HG02885 (cell line): Measurements from ENCODE around the gene JPT1.
"Not testable (repeated sequence)": the region's sequence is repeated elsewhere in the genome, so short reads cannot be mapped to it uniquely, and the experiment has no call there.

ENCODE experiments used
- ATAC-seq: cut with Tn5 transposase; IDR thresholded peaks from one replicate; pipeline ENCODE4 v1.9.1; 2021; ENCODE audit warnings: mild to moderate bottlenecking; ENCODE audit not compliant: unreplicated experiment, poor library complexity

The JPT1 gene

GRCh38 chr17:75159196-75160031 lies 5.1 kb upstream of the JPT1 start:
- no peak for ATAC-seq

DNA sequence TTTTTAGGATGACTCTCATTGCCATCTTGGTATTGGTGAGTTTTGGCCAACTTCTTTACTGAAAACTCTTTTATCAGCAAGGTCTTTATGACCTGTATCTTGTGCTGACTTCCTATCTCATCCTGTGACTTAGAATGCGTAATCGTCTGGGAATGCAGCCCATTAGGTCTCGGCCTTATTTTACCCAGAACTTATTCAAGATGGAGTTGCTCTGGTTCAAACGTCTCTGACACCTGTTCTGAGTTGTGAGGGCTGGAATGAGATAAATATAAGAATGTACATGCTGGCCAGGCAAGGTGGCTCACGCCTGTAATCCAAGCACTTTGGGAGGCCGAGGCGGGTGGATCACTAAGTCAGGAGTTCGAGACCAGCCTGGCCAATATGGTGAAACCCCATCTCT lies 4.2 kb upstream of the JPT1 start:
- ATAC-seq, result not testable (repeated sequence)

- ATAC-seq, result no peak
Measured at GRCh38 chr17:75155191-75155601, 884 bp upstream of the JPT1 start.

GRCh38 chr17:75153780-75154194 lies 525 bp downstream of the JPT1 start:
- peak; percentile 17 for ATAC-seq

GRCh38 chr17:75152922-75153779 lies 1.2 kb downstream of the JPT1 start:
- ATAC-seq, result no peak

DNA sequence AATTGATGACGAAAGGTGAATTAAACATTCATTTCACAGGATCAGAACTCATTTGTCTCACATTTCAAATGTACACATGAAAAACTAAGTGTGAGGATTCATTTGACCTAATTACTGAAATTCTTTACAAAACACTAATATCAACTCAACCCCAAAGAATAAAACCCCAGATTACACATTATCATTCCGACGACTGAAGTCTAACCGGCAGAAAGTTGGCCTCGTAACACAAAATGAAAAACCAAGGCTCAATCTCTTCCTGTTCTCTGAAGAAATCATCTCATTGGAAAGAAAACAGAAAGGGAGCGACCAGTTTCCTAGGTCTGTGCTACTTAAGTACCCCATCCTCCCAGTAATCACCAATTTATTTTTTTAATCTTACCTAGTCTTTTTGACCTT lies 1.8 kb downstream of the JPT1 start:
- ATAC-seq, result no peak

DNA sequence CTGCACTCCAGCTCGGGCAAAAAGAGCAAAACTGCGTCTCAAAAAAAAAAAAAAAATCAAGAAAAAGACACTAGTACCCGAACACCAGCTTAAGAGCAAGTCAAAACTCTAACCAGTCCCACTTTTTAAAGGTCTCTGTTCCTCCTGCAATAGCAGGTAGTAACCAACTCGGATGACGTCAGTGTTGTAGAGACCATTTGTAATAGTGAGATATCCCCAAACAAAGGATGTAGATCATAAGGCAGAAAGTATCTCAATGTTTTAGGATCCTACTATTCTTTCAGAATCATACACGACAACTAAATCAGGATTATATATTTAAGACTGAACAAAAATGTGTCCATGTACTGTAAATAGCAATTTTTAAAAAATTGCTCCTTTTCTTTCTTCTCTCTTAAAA lies 2.4 kb downstream of the JPT1 start:
- ATAC-seq, result no peak

DNA sequence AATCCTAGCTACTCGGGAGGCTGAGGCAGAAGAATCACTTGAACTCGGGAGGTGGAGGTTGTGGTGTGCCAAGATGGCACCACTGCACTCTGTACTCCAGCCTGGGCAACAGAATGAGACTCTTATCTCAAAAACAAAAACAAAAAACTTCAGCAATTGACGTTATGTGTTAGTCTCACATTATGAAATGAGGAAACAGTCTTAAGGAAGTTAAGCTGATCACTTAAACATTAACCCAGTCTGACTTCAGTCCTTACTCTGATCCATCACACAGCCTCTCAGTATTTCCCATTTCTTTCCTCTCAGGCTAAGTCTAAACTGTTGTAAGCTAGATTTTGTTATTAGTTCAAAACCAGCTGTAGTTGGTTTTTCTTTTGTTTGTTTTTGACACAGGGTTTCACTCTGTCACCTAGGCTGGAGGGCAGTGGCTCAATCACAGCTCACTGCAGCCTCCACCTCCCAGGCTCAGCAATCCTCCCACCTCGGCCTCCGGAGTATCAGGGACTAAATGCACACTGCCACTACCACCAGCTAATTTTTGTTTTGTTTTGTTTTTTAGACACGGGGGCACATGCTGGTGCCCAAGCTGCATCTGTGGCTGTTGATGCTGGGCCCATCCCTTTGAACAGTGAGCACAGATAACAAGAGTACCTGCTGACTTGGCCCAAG lies 6.3 kb downstream of the JPT1 start:
- ATAC-seq, result no peak

DNA sequence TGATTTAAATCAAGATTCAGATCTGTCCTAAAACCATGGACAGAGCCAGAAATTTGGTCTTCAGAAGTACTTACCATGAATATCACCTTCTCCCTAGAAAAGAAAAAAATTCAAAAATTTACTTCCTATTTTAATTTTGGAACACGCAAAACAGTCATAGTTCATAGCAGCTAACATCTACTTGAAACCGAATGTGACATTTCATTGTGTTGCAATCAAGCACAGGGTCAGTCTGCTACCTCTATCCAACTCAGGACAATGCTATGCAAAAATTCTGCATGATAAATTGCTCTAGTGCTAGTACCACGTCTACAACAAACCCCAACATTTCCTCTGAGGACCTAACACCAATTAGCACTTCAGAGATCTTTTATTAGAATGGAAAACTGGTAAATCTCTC lies 7.7 kb downstream of the JPT1 start:
- ATAC-seq, result no peak

DNA sequence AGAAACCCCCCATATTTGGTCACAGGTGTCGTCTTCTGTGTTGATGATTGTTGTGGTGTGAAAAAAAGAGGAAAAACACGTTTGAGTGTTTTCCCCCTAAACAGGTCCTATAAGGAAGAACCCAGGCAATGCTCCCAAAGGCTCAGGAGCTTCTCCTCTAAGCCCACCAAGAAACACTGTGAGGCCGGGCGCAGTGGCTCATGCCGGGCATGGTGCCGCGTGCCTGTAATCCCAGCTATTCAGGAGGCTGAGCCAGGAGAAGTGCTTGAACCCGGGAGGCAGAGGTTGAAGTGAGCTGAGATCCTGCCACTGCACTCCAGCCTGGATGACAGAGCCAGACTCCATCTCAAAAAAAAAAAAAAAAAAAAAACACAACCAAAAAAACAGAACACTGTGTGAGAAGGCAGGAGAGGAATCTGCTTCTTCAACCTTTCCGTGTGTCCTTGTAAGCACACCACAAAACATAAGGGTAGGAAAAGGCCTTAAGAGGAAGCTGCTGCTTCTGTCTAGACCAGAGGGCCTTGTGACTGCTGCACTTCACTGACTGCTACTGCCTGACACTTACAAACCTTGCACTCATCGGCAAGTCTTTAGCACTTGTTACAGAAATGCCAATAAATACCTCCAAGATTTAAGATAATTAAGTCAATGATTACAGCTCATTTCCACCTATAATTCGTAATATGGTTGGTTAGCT lies 9.3 kb downstream of the JPT1 start:
- ATAC-seq, result no peak

DNA sequence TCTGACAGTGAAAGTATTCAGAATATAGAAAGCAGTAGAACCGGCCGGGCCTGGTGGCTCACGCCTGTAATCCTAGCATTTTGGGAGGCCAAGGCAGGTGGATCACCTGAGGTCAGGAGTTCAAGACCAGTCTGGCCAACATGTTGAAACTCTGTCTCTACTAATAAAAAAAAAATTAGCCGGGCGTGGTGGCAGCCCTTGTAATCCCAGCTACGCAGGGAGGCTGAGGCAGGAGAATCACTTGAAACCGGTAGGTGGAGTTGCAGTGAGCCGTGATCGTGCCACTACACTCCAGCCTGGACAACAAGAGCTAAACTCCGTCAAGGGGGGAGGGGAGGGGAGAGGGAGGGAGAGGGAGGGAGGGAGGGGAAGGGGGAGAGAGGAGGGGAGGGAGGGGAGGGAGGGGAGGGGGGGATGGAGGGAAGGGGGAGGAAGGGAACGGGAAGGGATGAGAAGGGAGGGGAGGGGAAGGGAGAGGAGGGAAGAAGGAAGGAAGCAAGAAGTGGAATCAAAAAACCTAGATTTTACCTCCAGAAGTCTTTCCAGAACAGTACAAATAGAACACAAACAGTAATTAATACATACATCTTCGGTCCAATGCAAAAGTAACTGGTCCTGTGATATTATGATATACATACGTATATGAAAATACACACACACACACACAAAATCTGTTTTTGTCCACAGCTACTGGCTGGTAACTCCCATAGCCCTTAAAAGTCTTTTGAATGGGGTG lies 11.9 kb downstream of the JPT1 start:
- ATAC-seq, result no peak

- no peak for ATAC-seq
Measured at GRCh38 chr17:75138519-75138918, 15.8 kb downstream of the JPT1 start.

DNA sequence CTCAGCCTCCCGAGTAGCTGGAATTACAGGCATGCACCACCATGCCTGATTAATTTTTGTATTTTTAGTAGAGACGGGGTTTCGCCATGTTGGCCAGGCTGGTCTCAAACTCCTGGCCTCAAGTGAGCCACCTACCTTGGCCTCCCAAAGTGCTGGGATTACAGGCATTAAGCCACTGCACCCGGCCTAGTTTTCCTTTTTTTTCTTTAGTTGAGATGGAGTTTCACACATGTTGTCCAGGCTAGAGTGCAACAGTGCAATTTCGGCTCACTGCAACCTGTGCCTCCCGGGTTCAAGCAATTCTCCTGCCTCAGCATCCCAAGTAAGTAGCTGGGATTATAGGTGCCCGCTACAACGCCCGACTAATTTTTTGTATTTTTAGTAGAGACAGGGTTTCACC lies 16.6 kb downstream of the JPT1 start:
- not testable (repeated sequence) for ATAC-seq

DNA sequence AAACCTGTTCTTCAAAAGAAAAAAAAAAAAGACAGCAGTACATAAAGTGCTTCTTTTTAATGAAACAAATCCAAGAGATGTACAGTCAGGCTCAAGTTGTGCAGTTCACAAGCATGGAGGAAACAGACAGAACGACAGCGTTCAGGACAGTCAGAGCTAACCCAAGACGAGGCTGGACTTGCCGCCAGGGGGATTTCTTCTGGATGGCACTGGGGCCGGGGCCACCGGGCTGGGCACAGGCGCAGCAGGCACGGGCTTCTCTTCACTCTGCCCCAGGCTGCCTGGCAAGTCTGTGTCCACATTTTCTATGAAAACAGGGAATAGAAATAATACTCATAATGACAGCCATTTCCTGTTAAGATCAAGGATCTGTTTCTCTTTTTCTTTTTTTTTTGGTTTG lies 18.4 kb downstream of the JPT1 start:
- ATAC-seq, result no peak

DNA sequence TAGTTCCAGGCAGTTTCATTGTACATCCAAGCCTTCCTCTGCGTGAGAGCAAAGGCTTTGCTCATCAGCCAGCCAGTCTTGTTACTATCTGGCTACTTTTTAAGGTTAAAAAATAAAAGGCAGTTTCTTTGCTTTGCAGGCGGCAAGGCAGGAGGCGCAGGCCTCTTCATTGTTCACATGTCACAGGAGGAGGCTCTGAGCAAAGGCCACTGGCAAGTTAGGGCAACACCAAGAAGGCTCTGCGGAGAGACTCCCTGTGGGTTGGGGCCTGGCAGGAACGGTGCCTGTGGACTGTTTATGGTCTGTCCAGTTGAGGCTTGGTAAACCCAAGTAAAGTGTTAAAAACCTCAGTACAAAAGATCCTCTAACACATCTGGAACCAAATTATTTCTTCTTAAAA lies 18.9 kb downstream of the JPT1 start:
- ATAC-seq, result no peak

- ATAC-seq, result not testable (repeated sequence)
Measured at GRCh38 chr17:75133607-75134347, 20.5 kb downstream of the JPT1 start.

DNA sequence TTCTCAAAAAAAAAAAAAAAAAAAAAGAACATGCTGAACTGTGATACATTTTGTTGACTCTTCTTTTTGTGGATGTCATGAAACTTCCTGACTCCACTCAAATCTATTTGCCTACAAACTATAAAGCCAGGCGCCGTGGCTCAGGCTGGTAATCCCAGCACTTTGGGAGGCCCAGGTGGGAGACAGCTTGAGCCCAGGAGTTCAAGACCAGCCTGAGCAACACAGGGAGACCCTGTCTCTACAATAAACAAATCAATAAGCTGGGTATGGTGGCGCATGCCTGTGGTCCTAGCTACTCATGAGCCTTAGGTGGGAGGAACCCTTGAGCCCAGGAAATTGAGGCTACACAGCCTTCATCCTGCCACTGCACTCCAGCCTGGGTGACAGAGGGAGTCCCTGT lies 21.3 kb downstream of the JPT1 start:
- no peak for ATAC-seq

GRCh38 chr17:75132018-75133000 lies 22.0 kb downstream of the JPT1 start:
- ATAC-seq, result not testable (repeated sequence)
